PFSK-1 (cell line): ENCODE measurements around the gene CDHR2.

Source experiments
- FOXP2 ChIP-seq: optimal IDR thresholded peaks from 2 replicates; pipeline ENCODE3; 2011; ENCODE audit warnings: borderline replicate concordance, control low read depth, inconsistent platforms; ENCODE audit not compliant: insufficient read depth; ENCODE audit errors: extremely low read length, extremely low read depth
- POLR2AphosphoS5 ChIP-seq: IDR thresholded peaks from 2 replicates; pipeline ENCODE4 v1.6.1; 2012; ENCODE audit warnings: low read depth, mild to moderate bottlenecking, control low read depth, low read length, moderate library complexity
- REST ChIP-seq, 2 experiments: IDR thresholded peaks; 2 replicates each; pipeline versions ENCODE4 v1.6.1 to v1.8.0; 2011 to 2012; ENCODE audit warnings: low read depth in 2 of 2, low read length in 2 of 2, control low read depth in 1 of 2, inconsistent platforms in 1 of 2, mild to moderate bottlenecking in 1 of 2, moderate library complexity in 1 of 2; ENCODE audit not compliant: insufficient read depth in 1 of 2
- SIN3A ChIP-seq: IDR thresholded peaks from 2 replicates; pipeline ENCODE4 v1.6.1; 2012; ENCODE audit warnings: mild to moderate bottlenecking, low read length, moderate library complexity, borderline replicate concordance; ENCODE audit not compliant: insufficient read depth
- TAF1 ChIP-seq: IDR thresholded peaks from 2 replicates; pipeline ENCODE4 v1.6.1; 2012; ENCODE audit warnings: low read length, control low read depth, borderline replicate concordance; ENCODE audit not compliant: insufficient read depth

The CDHR2 gene

DNA sequence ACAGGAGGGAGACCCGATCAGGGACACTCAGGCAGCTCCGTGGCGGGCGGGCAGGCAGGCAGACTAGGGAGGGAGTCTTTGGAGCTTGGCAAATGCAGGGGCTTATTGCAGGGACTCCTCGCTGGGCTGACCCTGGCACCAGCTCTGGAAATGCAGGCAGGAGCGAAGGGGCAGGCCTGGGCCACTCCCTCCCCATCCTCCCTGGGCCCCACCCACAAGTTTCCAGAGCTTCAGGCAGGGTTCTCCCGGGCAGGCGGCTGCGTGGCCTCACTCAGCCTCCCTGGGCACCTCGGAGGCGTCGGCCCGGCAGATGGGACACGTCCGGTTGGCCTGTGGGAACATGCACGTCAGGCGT, 20.4 kb upstream of the CDHR2 start:
- no peak for TF ChIP-seq TAF1
- TF ChIP-seq REST (IDR thresholded peaks at IDR 0.05; ENCODE audit: insufficient read depth in 1 of 2, low read depth in 2 of 2, low read length in 2 of 2) = no peak
- no peak for TF ChIP-seq FOXP2
- TF ChIP-seq SIN3A = no peak
- TF ChIP-seq POLR2AphosphoS5 = no peak

- no peak for TF ChIP-seq REST (IDR thresholded peaks at IDR 0.05; ENCODE audit: insufficient read depth in 1 of 2, low read depth in 2 of 2, low read length in 2 of 2)
- TF ChIP-seq SIN3A = no peak
- no peak for TF ChIP-seq POLR2AphosphoS5
- no peak for TF ChIP-seq FOXP2
- no peak for TF ChIP-seq TAF1
These were observed 19.9 kb upstream of the CDHR2 start for GRCh38 chr5:176529116-176529740.

DNA sequence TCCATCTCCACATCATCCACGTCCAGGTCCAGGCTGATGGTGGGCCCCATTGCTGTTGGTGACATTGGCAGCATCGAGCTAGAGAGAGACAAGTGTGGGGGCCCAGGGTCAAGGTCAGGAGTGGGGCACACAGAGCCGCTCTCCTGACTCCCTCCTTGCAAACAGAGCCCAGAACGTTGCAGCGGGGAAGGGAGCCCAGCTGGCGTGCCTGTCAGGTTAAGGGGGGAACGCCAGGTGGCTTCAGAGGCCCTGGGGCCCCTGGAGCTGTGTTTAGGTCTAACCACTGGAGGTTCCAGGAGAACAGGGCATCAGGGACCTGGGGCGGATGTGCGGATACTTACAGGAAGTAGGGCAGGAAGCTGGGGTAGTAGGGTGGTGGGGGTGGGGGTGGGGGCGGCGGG, 19.4 kb upstream of the CDHR2 start:
- no peak for TF ChIP-seq POLR2AphosphoS5
- TF ChIP-seq FOXP2 = no peak
- no peak for TF ChIP-seq TAF1
- no peak for TF ChIP-seq REST (IDR thresholded peaks at IDR 0.05; ENCODE audit: insufficient read depth in 1 of 2, low read depth in 2 of 2, low read length in 2 of 2)
- TF ChIP-seq SIN3A = no peak

DNA sequence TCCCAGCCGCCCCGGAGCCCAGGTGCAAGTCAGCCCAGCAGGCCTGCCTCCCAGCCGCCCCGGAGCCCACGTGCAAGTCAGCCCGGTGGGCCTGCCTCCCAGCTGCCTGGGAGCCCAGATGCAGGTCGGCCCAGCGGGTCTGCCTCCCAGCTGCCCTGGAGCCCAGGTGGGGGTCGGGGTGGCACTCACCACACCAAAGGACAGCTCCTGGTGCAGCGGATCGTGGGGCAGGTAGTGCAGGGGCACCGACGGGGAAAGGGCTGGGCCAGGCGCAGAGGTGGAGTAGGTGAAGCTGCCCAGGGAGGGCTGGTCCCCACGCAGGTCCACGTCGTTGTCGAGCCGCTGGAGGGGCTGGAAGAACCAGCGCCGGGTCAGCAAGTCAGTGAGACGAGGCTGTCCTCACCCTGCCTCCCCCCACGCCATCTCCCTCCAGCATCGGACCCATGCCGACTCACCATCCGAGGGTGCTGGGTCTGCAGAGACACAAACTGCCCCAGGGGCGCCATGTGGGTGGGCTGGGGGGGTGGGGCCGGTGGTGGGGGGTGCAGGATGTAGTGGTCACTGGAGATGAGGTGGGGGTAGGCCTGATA, 18.7 kb upstream of the CDHR2 start:
- TF ChIP-seq TAF1 = no peak
- no peak for TF ChIP-seq SIN3A

GRCh38 chr5:176530983-176531901, 17.9 kb upstream of the CDHR2 start:
- TF ChIP-seq FOXP2 (no peak), POLR2AphosphoS5 (no peak), TAF1 (no peak), SIN3A (no peak)
